ENCODE data around the gene BTBD1.
A peak's percentile ranks its signal among the peaks of the same experiment; 100 is the strongest.
"Not testable (repeated sequence)": the region's sequence is repeated elsewhere in the genome, so short reads cannot be mapped to it uniquely, and the experiment has no call there.

The BTBD1 gene

DNA sequence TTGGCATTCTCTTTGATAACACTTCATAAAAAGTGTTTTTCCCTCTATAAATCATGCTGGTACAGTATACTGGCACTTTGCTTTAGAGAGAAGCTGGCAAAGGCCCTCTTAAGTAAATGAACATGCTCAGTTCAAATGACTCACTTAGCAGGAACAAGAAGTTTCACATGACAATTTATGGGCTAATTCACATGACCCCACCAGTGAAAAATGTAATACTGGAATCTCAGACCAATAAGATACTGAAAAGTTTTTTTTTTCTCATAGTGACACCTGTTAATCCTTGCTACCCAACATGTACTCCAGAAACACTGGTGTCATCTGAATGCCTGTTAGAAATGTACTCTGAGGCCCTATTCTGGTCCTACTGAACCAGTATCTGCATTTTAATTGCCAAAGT lies 13.9 kb downstream of the BTBD1 start:
- DNase-seq = peak; percentile 15

DNA sequence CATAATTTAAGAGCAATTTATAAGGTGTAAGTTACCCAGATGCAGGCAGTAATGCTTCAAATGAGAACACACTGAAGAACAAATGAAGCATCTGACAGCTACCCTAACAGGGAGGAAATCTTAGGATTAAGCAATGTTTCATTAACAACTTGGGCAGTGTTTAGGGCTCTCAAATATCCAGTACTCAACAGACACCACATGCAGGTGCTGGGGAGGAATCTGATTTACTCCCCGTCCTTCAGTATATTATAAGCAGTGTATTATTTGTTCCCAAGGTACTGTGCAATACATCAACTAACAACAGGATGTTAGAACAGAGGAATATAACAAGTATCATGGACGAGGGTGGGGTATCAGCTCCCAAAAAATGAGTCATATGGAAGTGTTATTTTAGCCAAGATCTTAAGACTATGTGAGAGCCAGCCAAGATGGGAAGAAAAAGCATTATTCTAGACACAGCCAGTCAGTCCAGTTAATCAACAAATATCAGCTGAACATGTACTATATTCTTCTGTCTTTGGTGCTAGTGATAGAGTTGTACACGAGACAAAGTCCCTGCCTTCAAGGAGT lies 20.4 kb downstream of the BTBD1 start:
- DNase-seq = peak; percentile 33

DNA sequence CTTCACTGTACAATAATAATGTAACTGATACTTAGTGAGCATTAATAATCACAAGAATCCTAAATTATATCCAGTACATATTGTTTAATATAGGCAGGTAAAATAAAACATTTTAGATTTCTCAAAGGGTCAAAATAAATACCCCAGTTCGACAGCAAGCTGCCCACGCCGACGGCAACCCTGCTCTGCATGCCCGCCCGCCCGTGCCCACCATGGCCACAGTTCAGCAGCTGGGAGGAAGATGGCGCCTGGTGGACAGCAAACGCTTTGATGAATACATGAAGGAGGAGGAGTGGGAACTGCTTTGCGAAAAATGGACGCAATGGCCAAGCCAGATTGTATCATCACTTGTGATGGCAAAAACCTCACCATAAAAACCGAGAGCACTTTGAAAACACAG lies 22.9 kb downstream of the BTBD1 start:
- no peak for DNase-seq

DNA sequence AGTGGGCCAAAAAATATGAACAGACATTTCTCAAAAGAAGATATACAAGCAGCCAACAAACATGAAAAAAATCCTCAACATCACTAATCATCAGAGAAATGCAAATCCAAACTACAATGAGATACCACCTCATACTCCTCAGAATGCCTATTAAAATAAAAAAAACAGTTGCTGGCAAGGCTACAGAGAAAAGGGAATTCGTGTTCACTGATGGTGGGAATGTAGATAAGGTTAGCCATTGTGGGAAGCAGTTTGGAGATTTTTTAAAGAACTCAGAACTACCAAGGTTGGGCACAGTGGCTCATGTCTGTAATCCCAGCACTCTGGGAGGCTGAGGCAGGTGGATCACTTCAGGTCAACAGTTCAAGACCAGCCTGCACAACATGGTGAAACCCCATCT lies 27.8 kb downstream of the BTBD1 start:
- DNase-seq = no peak

DNA sequence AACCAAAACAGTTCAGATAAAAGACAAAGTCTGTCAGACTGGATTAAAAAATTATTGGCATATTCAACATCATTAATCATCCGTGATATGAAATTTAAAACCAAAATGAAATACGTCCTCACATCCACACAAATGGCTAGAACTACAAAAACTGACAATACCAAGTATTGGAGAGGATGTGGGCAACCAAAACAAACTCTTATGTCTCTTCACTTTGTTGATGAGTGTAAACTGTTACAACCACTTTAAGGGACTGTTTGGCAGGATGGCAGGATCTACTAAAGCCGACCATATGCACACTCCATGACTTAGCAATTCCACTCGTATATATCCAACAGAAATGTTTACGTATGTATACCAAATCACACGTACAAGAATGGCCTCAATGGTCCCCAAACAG lies 30.8 kb downstream of the BTBD1 start:
- no peak for DNase-seq

DNA sequence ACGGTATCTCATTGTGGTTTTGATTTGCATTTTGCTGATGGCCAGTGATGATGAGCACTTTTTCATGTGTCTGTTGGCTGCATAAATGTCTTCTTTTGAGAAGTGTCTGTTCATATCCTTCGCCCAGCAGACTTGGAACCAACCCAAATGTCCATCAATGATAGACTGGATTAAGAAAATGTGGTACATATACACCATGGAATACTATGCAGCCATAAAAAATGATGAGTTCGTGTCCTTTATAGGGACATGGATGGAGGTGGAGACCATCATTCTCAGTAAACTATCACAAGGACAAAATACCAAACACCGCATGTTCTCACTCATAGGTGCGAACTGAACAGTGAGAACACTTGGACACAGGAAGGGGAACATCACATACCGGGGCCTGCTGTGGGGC lies 35.8 kb downstream of the BTBD1 start:
- not testable (repeated sequence) for DNase-seq

DNA sequence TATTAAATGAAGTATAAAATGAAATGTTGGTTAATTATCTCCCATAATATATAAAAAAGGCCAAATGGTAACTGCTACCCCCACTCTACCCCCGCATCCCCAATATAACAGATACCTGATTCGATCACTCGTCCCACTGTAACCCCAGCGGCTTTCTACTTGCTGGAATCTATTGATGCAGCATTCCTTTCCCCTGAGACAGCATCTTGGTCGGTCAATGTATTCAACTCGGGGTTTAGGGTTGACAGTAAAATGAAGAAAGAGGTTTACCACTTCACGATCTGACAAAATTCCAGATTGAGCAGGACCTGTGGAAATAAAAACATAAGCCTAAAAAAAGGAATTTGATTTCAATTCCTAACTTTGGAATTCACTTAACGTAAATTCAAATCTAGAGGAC lies 37.0 kb downstream of the BTBD1 start:
- peak; percentile 35 for DNase-seq

DNA sequence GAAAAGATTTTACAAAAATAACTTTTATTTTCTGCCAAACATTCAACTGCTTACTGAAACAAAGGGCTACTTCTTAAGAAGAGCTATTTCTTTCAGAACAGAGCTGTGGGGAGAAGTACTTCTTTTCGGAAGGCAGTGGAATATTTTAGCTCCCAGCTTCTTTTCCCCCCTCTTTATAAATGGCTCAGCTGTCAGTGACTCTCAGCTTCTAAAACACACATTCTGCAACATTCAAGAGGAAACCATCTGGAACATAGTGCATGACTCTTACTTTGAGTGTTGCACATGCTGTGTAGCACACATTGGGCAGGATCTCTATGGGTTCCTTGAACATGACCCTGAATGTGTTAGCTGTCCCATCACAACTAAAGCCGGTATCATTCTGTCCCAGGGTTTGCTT lies 48.6 kb downstream of the BTBD1 start:
- DNase-seq = no peak

DNA sequence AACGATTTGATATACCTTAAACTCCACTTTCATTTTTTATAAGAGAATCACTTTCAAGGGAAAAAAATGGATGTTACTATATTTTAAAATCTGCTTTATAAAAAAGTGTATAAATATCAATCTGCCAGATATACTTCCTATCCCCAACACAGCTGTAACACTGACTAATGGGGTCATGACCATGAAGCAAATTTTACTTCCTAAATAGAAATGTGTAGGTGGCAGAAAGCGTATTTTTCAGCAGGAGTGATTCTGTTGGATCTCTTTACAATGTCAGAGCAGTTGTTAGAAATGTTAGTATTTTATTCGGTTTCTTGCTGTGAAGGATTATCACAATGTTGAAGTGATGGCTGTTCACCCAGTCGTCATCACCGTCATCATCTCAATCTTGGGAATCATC lies 50.1 kb downstream of the BTBD1 start:
- no peak for DNase-seq

DNA sequence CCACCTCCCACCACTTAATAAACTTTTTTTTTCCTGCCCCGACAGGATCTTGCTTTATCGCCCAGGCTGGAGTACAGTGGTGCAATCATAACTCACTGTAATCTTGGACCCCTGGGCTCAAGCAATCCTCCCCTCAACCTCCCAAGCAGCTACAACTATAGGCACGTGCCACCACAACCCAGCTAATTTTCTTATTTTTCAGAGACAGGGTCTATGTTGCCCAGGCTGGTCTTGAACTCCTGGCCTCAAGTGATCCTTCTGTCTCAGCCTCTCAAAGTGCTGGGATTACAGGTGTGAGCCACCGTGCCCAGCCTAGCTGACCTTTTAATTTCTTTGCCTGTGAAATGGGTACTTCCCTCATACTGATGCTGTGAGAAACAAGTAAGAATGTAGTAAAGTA lies 51.7 kb downstream of the BTBD1 start:
- DNase-seq = no peak

DNA sequence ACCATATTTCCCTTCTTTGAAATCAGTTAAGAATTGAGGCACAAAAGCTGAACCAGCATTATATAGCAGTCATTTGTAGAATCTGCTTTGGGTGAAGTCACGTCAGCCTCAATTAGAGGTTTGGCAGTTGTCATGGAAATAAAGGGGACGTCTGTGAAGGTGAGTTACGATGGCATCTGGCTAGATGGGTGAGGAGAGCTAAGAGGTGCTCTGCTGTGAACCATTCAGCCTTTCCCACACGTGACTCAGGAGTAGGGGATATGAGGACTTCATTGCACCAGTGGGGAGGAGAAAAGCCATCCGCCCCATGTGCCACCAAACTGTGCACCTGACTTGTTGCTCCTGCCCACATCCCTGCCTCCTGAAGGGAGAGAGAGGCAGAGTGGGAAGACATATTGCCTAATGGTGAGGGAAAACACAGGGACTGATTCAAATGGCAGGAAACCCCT lies 52.8 kb downstream of the BTBD1 start:
- DNase-seq = no peak

DNA sequence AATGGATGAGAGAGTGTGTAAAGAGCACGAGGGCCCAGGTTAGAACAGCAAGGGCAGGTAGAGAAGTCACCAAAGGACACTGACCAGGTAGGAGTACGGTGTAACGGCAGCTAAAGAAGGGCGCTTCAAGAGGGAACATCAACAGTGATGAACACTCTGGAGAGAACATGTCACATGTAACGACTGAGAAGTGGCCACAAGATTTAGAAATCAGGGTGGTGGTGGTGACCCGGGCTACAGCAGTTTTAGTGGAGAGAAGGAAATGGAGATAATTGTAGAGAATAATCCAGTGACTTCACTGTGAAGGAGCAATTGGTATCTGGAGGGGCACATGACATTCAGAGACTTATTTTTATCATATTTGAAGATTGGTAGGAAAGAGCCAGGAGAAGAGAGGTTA lies 54.4 kb downstream of the BTBD1 start:
- DNase-seq = no peak

DNA sequence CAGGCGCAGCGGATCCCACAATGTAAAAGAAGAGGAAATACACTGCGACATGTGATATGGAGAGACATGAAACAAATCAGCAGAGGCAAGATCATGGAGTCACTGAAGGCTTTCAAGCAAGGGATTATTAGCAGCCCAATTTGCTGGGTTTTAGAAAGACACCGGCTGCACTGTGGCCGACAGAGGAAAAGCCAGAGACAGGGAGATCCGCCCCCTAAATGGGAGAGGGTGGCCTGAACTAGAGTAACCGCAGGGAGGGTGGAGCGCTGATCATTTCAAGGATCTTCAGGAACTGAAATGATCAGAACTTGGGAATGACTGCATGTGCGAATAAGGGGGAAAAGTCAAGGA lies 55.0 kb downstream of the BTBD1 start:
- peak; percentile 35 for DNase-seq

DNA sequence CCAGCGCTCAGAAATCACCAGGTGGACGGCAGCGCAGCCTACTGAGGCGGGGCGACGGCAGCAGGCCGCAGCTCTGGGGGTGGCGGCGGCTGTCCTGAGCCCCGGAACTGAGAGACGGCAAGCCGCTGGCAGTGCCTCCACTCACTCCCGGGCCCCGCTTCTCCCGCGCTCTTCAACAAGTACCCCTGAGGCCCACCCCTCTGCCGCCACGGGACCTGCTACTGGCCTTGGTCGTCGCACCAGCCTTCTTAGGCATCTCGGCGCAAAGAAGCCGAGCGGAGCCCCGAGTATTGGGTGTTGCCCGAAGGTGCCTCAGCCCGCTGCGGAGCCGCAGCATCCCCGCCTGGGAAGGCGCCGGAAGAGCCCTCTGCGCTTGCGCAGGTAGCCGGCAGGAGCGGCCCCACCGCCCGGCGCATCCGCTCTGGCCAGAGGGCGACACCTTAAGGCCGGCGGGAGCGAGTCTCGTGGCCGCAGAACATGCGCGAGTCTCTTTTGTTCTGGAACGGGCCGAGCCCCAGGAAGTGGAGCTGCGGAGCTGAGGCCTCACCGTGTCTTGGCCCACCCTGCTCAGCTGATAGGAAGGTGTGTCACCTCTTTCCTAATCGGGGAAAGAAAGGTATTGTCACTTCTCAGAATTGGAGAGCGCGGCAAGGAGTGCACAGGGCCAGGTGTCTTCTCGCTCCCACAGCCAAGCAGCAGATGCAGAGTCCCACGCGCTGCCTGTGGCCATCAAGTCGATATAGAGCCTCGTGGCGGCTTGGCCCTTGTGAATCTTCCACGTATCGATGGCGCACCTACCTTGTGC lies 55.6 kb downstream of the BTBD1 start, which contains the start of gene C15orf40:
C15orf40 (minus strand) TSS at position 369 of the 805 bp plus-strand sequence; CDS start at position 337, 32 bp downstream.
- DNase-seq = peak; percentile 92

DNA sequence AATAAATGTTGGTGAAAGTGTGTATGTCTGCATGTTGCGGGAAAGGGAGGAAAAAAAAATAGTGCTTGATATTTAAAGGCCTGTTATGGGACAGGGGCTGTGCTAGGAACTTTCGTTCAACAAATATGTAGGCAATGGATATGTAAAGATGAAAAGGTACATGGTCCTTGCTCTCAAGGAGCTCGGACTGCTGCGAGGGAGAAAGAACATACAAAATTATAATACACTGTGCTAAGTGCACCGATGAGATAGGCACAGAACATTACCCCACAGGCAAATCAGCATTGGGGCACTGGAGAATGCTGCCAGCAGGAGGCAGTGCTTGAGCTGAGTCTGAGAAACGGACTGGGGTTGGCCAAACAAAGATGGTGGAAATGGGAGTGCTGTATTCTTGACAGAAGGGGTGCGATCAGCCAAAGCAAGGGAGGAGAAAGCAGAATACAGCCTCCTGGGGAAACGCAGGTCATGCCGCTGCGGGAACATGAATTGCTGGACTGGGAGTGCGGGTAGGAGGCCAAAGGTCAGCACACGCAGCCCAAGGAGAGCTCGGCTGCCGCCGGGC lies 56.3 kb downstream of the BTBD1 start:
- DNase-seq = peak; percentile 73

DNA sequence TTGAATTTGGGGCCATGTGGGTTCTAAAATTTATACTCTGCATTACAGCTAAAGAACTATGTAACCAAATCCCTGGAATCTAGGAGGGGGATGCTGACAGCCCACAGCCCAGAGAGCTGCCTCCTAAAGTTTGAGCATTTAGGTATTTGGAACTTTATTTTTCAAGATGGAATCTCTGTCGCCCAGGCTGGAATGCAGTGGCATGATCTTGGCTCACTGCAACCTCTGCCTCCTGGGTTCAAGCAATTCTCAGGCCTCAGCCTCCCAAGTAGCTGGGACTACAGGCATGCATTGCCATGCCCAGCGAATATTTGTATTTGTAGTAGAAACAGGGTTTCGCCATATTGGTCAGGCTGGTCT lies 66.4 kb downstream of the BTBD1 start:
- not testable (repeated sequence) for DNase-seq

DNA sequence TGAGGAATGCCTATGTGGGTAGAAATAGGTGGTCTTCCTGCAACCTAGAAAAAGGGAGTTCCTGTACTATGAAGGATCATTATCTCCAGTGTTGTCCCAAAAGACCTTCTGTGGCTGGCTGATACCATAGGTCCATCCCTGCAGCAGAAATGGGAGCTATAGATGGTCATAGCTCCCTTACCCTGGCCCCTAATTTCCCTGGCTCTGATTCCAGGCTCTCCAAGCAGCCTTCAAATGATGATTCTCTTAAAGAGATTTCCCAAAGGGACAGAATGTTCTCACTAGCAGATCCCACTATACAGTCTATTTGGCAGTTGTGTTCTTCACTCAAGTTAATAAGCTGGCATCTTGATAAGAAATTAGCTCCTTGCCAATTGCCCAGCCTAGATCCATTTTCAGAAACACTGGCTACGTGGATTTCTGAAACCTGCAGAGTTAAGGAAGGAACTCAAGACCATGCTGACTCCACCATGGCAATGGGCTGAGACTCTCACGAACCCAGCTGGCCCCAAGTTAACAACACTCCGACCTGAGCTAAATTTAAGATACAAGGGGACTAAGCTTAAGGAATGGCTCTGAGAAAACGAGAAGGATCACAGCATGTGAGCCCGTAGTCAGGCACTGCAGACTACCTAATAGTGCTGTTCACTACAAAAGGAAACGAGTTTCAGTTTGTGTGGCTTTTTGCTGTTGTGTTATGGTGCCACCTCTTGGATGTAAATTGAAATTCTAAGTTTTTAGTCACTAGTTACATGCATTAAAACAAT lies 67.0 kb downstream of the BTBD1 start:
- DNase-seq = peak; percentile 65

DNA sequence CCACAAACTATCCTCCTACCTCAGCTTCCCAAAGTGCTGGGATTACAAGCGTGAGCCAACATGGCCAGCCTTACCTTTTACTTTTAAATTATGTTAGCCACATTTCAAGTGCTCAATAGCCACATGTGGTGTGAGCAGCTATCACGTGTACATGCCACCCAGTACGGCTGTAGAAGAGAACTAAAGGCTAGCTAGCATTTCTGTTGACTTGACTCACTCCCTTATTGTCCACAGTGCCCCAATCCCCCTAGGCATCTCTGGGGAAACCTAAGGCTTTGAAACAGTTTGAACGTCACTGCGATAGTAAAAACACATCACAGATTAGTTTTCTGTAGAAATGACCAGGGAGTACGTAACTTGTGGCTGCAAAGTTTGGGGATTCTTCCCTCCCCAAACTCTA lies 67.6 kb downstream of the BTBD1 start:
- DNase-seq = no peak

DNA sequence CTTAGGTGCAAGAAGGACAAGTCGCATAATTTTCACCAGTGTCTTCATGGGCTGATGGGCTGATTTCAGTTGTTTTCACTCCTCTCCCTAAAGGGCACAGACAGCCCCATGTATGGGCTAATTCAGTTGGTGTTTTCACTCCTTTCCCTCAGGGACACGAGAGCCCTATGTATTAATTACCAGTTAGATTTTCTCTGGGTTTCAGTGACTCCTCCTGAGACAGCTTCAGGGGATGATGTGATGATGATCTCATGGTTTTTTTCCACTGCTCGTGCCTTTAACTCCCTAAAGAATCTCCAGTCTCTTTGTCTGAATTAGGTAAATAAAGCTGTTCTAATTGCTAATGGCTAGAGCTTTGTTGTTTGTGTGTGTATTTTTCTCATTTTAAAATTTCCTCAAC lies 71.1 kb downstream of the BTBD1 start:
- DNase-seq = no peak

DNA sequence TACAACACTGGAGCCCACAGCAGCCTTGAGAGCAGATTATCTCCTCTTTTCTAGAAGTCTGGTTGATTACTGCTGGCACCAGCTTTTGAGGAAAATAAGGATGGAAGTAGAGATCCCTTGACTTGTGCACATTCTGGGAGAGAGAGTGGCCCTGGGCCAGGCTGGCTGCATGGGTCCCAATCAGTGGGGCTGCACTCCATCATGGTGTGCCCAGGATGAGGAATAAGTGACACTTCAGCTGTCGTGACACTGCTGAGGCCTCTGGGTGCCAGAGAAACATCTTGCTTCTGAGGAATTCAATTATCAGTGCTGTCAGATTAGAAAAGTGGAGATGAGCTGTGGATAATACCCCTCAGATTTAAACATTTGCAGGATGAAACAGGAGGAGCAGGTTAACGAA lies 72.0 kb downstream of the BTBD1 start:
- DNase-seq = no peak

DNA sequence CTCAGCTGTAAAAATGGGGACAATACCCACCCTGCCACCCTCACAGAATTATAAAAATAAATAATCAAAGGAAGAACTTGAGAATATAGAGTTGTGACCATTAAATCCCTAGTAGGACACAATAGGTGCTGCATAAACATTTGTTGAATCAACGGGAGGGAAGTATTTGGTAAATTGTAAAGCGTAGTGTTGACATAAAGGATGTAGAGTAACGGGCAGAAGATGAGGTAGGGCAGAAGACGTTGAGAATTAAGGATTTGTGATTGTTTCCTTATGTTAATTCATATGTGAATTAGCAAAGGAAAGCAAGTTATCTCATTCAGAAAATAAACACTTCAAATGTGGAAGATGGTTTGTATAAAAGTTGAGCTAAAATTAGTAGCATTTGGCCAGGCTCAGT lies 73.9 kb downstream of the BTBD1 start:
- no peak for DNase-seq

DNA sequence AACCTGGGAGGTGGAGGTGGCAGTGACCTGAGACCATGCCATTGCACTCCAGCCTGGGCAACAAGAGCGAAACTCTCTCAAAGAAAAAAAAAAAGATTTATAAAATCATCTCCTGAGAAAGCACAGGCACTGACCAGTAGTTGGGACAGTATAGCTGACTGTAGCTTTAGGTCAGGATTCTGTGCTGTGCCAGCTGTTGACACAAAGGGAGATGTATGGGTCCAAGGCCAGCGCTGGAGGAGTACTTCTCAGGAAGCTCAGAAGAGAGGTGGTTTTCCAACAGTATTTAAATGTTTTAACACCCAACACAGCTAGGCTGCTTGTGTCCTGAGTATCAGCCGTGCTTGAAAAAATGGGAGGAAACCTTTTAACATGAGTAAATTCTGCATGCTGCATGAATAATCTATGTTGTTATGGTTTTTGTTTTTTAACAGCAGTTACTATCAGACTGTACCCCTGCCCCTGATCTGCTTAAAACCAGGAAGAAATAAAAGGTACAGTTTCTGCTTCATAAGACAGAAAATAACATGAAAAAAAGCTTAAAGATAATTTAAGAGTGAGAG lies 74.5 kb downstream of the BTBD1 start:
- DNase-seq = no peak

DNA sequence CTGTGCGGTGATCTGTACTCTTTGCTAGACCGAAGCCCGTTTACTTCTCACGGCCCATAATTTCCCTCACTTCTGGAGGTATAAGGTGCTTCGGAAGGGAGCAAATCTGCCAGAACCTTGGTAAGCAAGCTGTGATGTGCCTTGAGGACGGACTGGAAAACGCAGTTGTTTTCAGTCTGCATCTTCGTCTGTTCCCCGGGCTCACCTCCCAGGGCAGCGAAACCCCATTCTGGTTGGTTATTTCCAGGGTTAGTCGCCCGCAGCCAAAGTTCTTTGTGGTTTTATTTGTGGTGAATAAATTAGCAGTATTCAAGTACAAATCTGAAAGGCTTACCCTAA lies 80.6 kb downstream of the BTBD1 start:
- peak; percentile 6 for DNase-seq
